GM12872 (cell line): Measurements from ENCODE around the gene PFKFB4.

Experiments used
- CTCF ChIP-seq: IDR thresholded peaks from 3 replicates; pipeline ENCODE4 v1.5.1; 2011; ENCODE audit warnings: low read depth, mild to moderate bottlenecking, low read length, moderate library complexity; ENCODE audit not compliant: insufficient read depth

Gene PFKFB4

GRCh38 chr3:48592519-48593087 is 36.0 kb upstream of the PFKFB4 start:
- no peak for TF ChIP-seq CTCF

GRCh38 chr3:48591886-48592518 is 35.4 kb upstream of the PFKFB4 start:
- TF ChIP-seq CTCF = no peak

DNA sequence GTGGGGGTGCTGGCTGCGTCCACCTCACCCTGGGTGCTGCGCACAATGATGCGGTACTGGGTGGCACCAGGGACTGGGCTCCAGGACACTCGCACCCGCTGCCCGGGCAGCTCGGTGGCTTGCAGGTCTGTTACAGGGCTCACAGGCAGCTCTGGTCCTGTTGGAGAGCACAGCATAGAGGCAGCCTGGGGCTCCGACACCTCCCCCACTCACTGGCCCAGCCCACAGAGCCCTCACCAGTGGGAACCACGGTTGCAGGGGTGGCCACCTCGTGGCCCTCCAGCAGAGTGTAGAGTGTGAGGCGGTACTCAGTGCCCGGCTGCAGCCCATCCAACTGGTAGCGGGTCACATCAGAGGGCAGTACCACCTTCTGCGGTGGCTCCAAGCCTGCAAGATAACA is 34.8 kb upstream of the PFKFB4 start:
- TF ChIP-seq CTCF = no peak

DNA sequence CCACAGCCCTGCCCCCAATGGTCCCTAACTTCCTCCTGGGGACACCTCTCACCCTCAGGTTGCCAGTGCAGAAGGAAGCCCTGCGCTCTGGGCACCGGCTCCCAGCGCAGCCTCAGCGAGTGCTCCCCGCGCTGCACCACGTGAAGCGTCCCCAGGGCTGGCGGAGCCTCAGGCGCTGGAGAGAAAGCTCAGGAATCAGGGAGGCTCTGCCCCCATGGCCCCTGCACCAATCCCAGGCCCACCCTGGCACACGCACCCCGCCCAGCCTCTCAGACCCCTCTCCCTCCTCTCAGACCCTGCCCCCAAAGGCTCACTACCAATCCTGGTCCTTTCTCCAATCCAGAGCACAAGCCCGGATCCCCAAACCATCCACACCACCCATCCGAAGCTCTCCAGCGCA is 31.6 kb upstream of the PFKFB4 start:
- no peak for TF ChIP-seq CTCF

GRCh38 chr3:48587686-48588085 is 31.1 kb upstream of the PFKFB4 start:
- no peak for TF ChIP-seq CTCF

- TF ChIP-seq CTCF = no peak
Measured at GRCh38 chr3:48585411-48585810, 28.8 kb upstream of the PFKFB4 start.

DNA sequence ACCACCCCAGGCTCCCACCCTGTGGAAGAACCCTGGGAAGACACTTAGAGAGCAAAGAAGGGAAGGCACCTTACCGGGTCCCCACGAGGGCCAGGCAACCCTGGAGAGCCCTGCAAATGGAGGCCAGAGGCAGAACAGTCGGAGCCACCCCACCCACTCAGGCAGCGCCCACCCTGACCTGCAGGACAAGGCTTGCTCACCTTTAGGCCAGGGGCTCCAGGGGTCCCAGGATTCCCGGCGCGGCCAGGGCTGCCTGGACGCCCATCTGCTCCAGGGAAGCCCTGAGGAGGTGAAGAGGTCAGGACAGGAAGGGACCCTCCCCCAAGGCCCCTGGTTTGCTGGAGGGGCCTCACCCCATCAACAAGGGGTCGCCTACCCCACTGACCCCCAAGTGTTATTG is 28.2 kb upstream of the PFKFB4 start:
- TF ChIP-seq CTCF = no peak
